GM21717 (cell line): Measurements from ENCODE around the gene TEP1.
"Not testable (repeated sequence)": the region's sequence is repeated elsewhere in the genome, so short reads cannot be mapped to it uniquely, and the experiment has no call there.

ENCODE experiments used
- ATAC-seq: cut with Tn5 transposase; IDR thresholded peaks from one replicate; pipeline ENCODE4 v1.9.1; 2021; ENCODE audit warnings: mild to moderate bottlenecking, moderate library complexity; ENCODE audit not compliant: unreplicated experiment

Gene TEP1

GRCh38 chr14:20391505-20391904 is 21.8 kb downstream of the TEP1 start:
- no peak for ATAC-seq

- ATAC-seq: no peak
These were observed 25.1 kb downstream of the TEP1 start for GRCh38 chr14:20388159-20388558.

- no peak for ATAC-seq
These were observed 25.7 kb downstream of the TEP1 start for GRCh38 chr14:20387576-20387975.

GRCh38 chr14:20386276-20386855 is 26.9 kb downstream of the TEP1 start:
- no peak for ATAC-seq

- ATAC-seq: no peak
These were observed 28.4 kb downstream of the TEP1 start for GRCh38 chr14:20384886-20385285.

- no peak for ATAC-seq
These were observed 29.0 kb downstream of the TEP1 start for GRCh38 chr14:20384321-20384720.

GRCh38 chr14:20383636-20384035 is 29.7 kb downstream of the TEP1 start:
- no peak for ATAC-seq

GRCh38 chr14:20383032-20383431 is 30.3 kb downstream of the TEP1 start:
- no peak for ATAC-seq

- ATAC-seq: no peak
These were observed 30.8 kb downstream of the TEP1 start for GRCh38 chr14:20382526-20382925.

- no peak for ATAC-seq
These were observed 32.0 kb downstream of the TEP1 start for GRCh38 chr14:20381341-20381740.

GRCh38 chr14:20380681-20381080 is 32.6 kb downstream of the TEP1 start:
- ATAC-seq: no peak

- ATAC-seq: no peak
These were observed 33.6 kb downstream of the TEP1 start for GRCh38 chr14:20379743-20380142.

- ATAC-seq: no peak
These were observed 36.1 kb downstream of the TEP1 start for GRCh38 chr14:20377171-20377570.

GRCh38 chr14:20376071-20376588 is 37.2 kb downstream of the TEP1 start:
- no peak for ATAC-seq

GRCh38 chr14:20375471-20375870 is 37.8 kb downstream of the TEP1 start:
- no peak for ATAC-seq

- no peak for ATAC-seq
These were observed 40.5 kb downstream of the TEP1 start for GRCh38 chr14:20372796-20373195.

GRCh38 chr14:20365928-20366327 is 47.4 kb downstream of the TEP1 start:
- ATAC-seq: no peak

- ATAC-seq: not testable (repeated sequence)
These were observed 54.8 kb downstream of the TEP1 start for GRCh38 chr14:20358474-20358873.

- no peak for ATAC-seq
These were observed 56.9 kb downstream of the TEP1 start for GRCh38 chr14:20356422-20356821.

GRCh38 chr14:20350860-20351259 is 62.4 kb downstream of the TEP1 start:
- no peak for ATAC-seq

GRCh38 chr14:20350282-20350681 is 63.0 kb downstream of the TEP1 start:
- ATAC-seq: no peak

- no peak for ATAC-seq
These were observed 65.6 kb downstream of the TEP1 start for GRCh38 chr14:20347747-20348146.

GRCh38 chr14:20346713-20347112 is 66.6 kb downstream of the TEP1 start:
- ATAC-seq: no peak
